GM23248 (cell line): Measurements from ENCODE around the gene RNPEP. TPM values are rescaled to one million over a fixed set of nuclear protein-coding genes. Genes with fewer than 3 reads are reported as not detected.

Experiments
- DNase-seq: peaks from one replicate; pipeline ENCODE4 v3.0.0-alpha.2; 2015
- H2AFZ ChIP-seq: fragments of 200-600 bp; sonication (generic); 2 replicates; pipeline ENCODE4 v1.6.1; 2016; ENCODE audit warnings: antibody characterized with exemption
- H3F3A ChIP-seq: fragments of 200-600 bp; sonication (generic); 2 replicates; pipeline ENCODE4 v1.6.1; 2016; ENCODE audit warnings: mild to moderate bottlenecking, antibody characterized with exemption, mixed run types; ENCODE audit not compliant: insufficient read depth
- H3K27ac ChIP-seq: fragments of 200-600 bp; sonication (generic); 2 replicates; pipeline ENCODE4 v1.5.1; 2016; ENCODE audit warnings: mild to moderate bottlenecking
- H3K27me3 ChIP-seq: fragments of 200-600 bp; sonication (generic); replicated peaks from 2 replicates; pipeline ENCODE4 v1.6.1; 2016; ENCODE audit warnings: mild to moderate bottlenecking; ENCODE audit not compliant: insufficient read depth
- H3K36me3 ChIP-seq: fragments of 200-600 bp; sonication (generic); 2 replicates; pipeline ENCODE4 v1.6.1; 2016; ENCODE audit warnings: low read depth, mild to moderate bottlenecking
- H3K4me1 ChIP-seq: fragments of 200-600 bp; sonication (generic); 2 replicates; pipeline ENCODE4 v1.6.1; 2016; ENCODE audit warnings: mild to moderate bottlenecking; ENCODE audit not compliant: insufficient read depth
- H3K4me2 ChIP-seq: fragments of 200-600 bp; sonication (generic); one replicate; pipeline ENCODE4 v1.6.1; 2016; ENCODE audit warnings: mild to moderate bottlenecking; ENCODE audit not compliant: unreplicated experiment
- H3K4me3 ChIP-seq: fragments of 200-600 bp; sonication (generic); 2 replicates; pipeline ENCODE4 v1.5.1; 2016; ENCODE audit warnings: mild to moderate bottlenecking
- H3K79me2 ChIP-seq: fragments of 200-600 bp; sonication (generic); 2 replicates; pipeline ENCODE4 v1.6.1; 2016; ENCODE audit warnings: mild to moderate bottlenecking; ENCODE audit not compliant: insufficient read depth
- H3K9ac ChIP-seq: fragments of 200-600 bp; sonication (generic); 2 replicates; pipeline ENCODE4 v1.6.1; 2016; ENCODE audit warnings: mild to moderate bottlenecking
- H3K9me2 ChIP-seq: fragments of 200-600 bp; sonication (generic); 2 replicates; pipeline ENCODE4 v1.6.1; 2016; ENCODE audit warnings: mixed run types, mild to moderate bottlenecking, moderate library complexity; ENCODE audit not compliant: insufficient read depth
- H3K9me3 ChIP-seq: fragments of 200-600 bp; sonication (generic); one replicate; pipeline ENCODE4 v1.6.1; 2017; ENCODE audit warnings: low read depth
- H4K20me1 ChIP-seq: fragments of 200-600 bp; sonication (generic); 2 replicates; pipeline ENCODE4 v1.6.0; 2016; ENCODE audit not compliant: insufficient read depth
- EZH2 ChIP-seq: fragments of 200-600 bp; sonication (generic); IDR thresholded peaks from 2 replicates; pipeline ENCODE4 v1.6.1; 2018; ENCODE audit warnings: antibody characterized with exemption, mild to moderate bottlenecking; ENCODE audit not compliant: insufficient read depth, poor library complexity, severe bottlenecking
- EZH2phosphoT487 ChIP-seq: fragments of 200-600 bp; sonication (generic); IDR thresholded peaks from 2 replicates; pipeline ENCODE4 v1.6.1; 2018; ENCODE audit warnings: antibody characterized with exemption, moderate library complexity, mild to moderate bottlenecking, low read depth; ENCODE audit not compliant: insufficient read depth
- WGBS, 2 experiments: methylation state at CpG; one replicate each; pipeline ENCODE4 v1.1.6; 2015 to 2017; ENCODE audit warnings: low lambda C conversion rate in 2 of 2, low coverage in 1 of 2; ENCODE audit errors: missing lambda C conversion rate in 2 of 2; 5-methylcytosine and 5-hydroxymethylcytosine counted together
- in situ Hi-C: fragments of 300-500 bp; cut with MboI; formaldehyde crosslinking; loops from 2 replicates; pipeline ENCODE4 v1.15.0; 2020
- polyA plus RNA-seq: library from polyadenylated mRNA; unstranded; fragments of >200 nt; fragmentation: Nextera tagmentation; extraction: Ambion mirVana; gene quantifications from 2 replicates; pipeline ENCODE4 v1.2.1, GENCODE V29; 2016
- total RNA-seq: library from RNA; depleted of rRNA; stranded (reverse); fragments of >200 nt; shearing (Covaris generic); gene quantifications from 2 replicates; pipeline ENCODE4 v1.2.3, GENCODE V29; 2014

RNPEP gene
- total and polyA plus RNA-seq, 2 experiments from 2014 or later: 68.6 to 80.5 TPM

- no peak overlapping the region for H3K4me3 ChIP-seq
- H3K4me2 ChIP-seq: no peak overlapping the region
- peaks cover 25% of the 10 kb centered on the region for H3K4me1 ChIP-seq
- no peak overlapping the region for H3K9ac ChIP-seq
- H3K36me3 ChIP-seq: no peaks in the 10 kb centered on the region
- H4K20me1 ChIP-seq: no peaks in the 10 kb centered on the region
- in situ Hi-C loops: no loop called here
- peak overlapping the region; percentile 24; the same call in 1 of the 2 replicates for H2AFZ ChIP-seq
- H3K9me2 ChIP-seq: no peaks in the 10 kb centered on the region
- 51 to 55% methylated on average over 18 of the region's 18 CpGs for WGBS, 2 experiments
- no peaks in the 10 kb centered on the region for H3K9me3 ChIP-seq
- H3K79me2 ChIP-seq: peaks cover 26% of the 10 kb centered on the region
- peaks cover 1% of the 10 kb centered on the region for H3F3A ChIP-seq
- no peak overlapping the region for H3K27ac ChIP-seq
- DNase-seq: no peak
- TF ChIP-seq EZH2: no peak
- TF ChIP-seq EZH2phosphoT487: no peak
- H3K27me3 ChIP-seq: no peaks in the 10 kb centered on the region
These were observed 40.9 kb upstream of the RNPEP start for GRCh38 chr1:201941420-201942128.

DNA sequence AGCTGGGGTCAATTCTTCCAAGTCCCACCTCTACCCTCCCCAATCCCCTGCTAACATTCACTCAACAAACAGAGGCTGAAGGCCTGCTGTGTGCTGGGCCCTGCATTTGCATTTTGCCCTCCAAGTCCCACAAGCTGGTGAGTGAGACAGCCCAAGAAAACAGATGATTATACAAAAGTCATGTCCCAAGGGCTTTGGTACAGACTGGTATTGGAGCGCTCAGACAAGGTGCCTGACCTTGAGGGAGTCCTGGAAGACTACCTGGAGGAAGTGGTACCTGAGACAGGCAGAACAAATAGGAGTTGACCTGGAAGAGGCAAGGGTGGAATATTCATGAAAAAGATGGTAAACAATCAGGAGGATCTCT lies 40.3 kb upstream of the RNPEP start:
- TF ChIP-seq EZH2 (no peak), EZH2phosphoT487 (no peak)
- in situ Hi-C loops: no loop called here
- no peaks in the 10 kb centered on the region for H4K20me1 ChIP-seq
- H3K9me3 ChIP-seq: no peaks in the 10 kb centered on the region
- peak overlapping the region; percentile 24; the same call in 1 of the 2 replicates for H2AFZ ChIP-seq
- no peak overlapping the region for H3K4me3 ChIP-seq
- WGBS, 2 experiments: 94 to 95% methylated on average over 1 of the region's 1 CpG
- peaks cover 7% of the 10 kb centered on the region for H3F3A ChIP-seq
- peaks cover 26% of the 10 kb centered on the region for H3K79me2 ChIP-seq
- no peaks in the 10 kb centered on the region for H3K27me3 ChIP-seq
- no peak overlapping the region for H3K27ac ChIP-seq
- no peak for DNase-seq
- no peaks in the 10 kb centered on the region for H3K36me3 ChIP-seq
- no peaks in the 10 kb centered on the region for H3K9me2 ChIP-seq
- no peak overlapping the region for H3K9ac ChIP-seq
- H3K4me2 ChIP-seq: no peak overlapping the region
- peaks cover 30% of the 10 kb centered on the region for H3K4me1 ChIP-seq

DNA sequence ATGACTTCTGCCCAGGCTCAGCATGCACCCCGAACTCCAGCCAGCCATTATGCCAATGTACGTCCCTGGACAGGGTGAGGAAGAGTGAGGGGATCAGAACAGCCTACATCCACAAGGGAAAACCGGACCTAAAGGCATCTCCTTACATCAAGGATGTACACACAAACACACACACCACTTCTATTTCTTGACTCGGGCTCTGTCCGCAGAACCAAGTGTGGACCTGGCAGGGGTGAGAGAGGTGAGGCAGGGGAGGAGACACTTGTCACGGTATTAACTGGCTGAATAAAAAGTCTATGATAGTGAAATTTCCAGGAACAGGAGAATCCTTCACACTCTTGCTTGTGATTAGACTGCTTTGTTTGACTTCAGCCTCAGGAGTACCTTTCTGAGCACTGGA lies 38.4 kb upstream of the RNPEP start:
- H3K4me2 ChIP-seq: no peak overlapping the region
- H4K20me1 ChIP-seq: no peaks in the 10 kb centered on the region
- no peak overlapping the region for H2AFZ ChIP-seq
- H3K36me3 ChIP-seq: no peaks in the 10 kb centered on the region
- H3K27ac ChIP-seq: no peak overlapping the region
- peaks cover 26% of the 10 kb centered on the region for H3K4me1 ChIP-seq
- peaks cover 15% of the 10 kb centered on the region for H3F3A ChIP-seq
- peaks cover 26% of the 10 kb centered on the region for H3K79me2 ChIP-seq
- no peak for DNase-seq
- no peaks in the 10 kb centered on the region for H3K9me3 ChIP-seq
- no peak for TF ChIP-seq EZH2
- no peak for TF ChIP-seq EZH2phosphoT487
- 94 to 95% methylated on average over 6 of the region's 6 CpGs for WGBS, 2 experiments
- H3K9ac ChIP-seq: no peak overlapping the region
- H3K27me3 ChIP-seq: no peaks in the 10 kb centered on the region
- no peaks in the 10 kb centered on the region for H3K9me2 ChIP-seq
- in situ Hi-C loops: no loop called here
- no peak overlapping the region for H3K4me3 ChIP-seq

GRCh38 chr1:201944639-201945038 lies 37.8 kb upstream of the RNPEP start:
- H3F3A ChIP-seq: peaks cover 15% of the 10 kb centered on the region
- TF ChIP-seq EZH2phosphoT487 (no peak), EZH2 (no peak)
- peaks cover 26% of the 10 kb centered on the region for H3K4me1 ChIP-seq
- WGBS, 2 experiments: 28 to 36% methylated on average over 2 of the region's 3 CpGs
- peak overlapping the region; percentile 85 for H3K4me3 ChIP-seq
- H3K9ac ChIP-seq: no peak overlapping the region
- no peak overlapping the region for H3K27ac ChIP-seq
- no peaks in the 10 kb centered on the region for H3K36me3 ChIP-seq
- H3K27me3 ChIP-seq: no peaks in the 10 kb centered on the region
- no peaks in the 10 kb centered on the region for H3K9me3 ChIP-seq
- H4K20me1 ChIP-seq: no peaks in the 10 kb centered on the region
- no peaks in the 10 kb centered on the region for H3K9me2 ChIP-seq
- no peak overlapping the region for H2AFZ ChIP-seq
- in situ Hi-C loops: no loop called here
- DNase-seq: peak; percentile 52
- peak overlapping the region; percentile 96 for H3K4me2 ChIP-seq
- peaks cover 26% of the 10 kb centered on the region for H3K79me2 ChIP-seq
